Psoas muscle (tissue), 8 donors: ENCODE measurements around the gene PKD1. TPM values are rescaled to one million over a fixed set of nuclear protein-coding genes. Genes with fewer than 3 reads are reported as not detected.

Experiments used
- ATAC-seq, 4 donors: fragments of 200-7000 bp; cut with Tn5 transposase; one replicate each; pipeline ENCODE4 v1.9.1; 2020; ENCODE audit warnings: moderate library complexity in 3 of 4, mild to moderate bottlenecking in 2 of 4
- DNase-seq, 2 donors: peaks; one replicate each; pipeline ENCODE4 v3.0.0-alpha.2; 2020
- H3K27ac ChIP-seq: fragments of 200-600 bp; one replicate; pipeline ENCODE4 v1.8.0; 2022
- H3K27me3 ChIP-seq, 3 donors: fragments of 200-600 bp in 1 of 3; one replicate each; pipeline versions ENCODE4 v1.6.1 to v1.8.0; 2013 to 2022; ENCODE audit warnings: low read length in 2 of 3, mild to moderate bottlenecking in 2 of 3, moderate library complexity in 1 of 3; ENCODE audit not compliant: insufficient read depth in 3 of 3
- H3K36me3 ChIP-seq, 2 donors: fragments of 200-600 bp in 1 of 2; one replicate each; pipeline versions ENCODE4 v1.6.1 to v1.8.0; 2013 to 2022; ENCODE audit warnings: low read depth in 1 of 2, mild to moderate bottlenecking in 1 of 2, moderate library complexity in 1 of 2; ENCODE audit not compliant: insufficient read depth in 1 of 2
- H3K4me1 ChIP-seq: fragments of 200-600 bp; one replicate; pipeline ENCODE4 v1.8.0; 2022
- H3K4me3 ChIP-seq: fragments of 200-600 bp; one replicate; pipeline ENCODE4 v1.8.0; 2022; ENCODE audit warnings: mild to moderate bottlenecking
- H3K9me3 ChIP-seq: fragments of 200-600 bp; one replicate; pipeline ENCODE4 v1.8.0; 2022
- CTCF ChIP-seq: fragments of 200-600 bp; IDR thresholded peaks from one replicate; pipeline ENCODE4 v1.8.0; 2022; ENCODE audit warnings: antibody characterized with exemption
- WGBS, 3 donors: extraction: QIAGEN DNeasy Blood & Tissue Kit; methylation state at CpG; one replicate each; pipeline versions ENCODE4 v1.1.6 to v1.1.7; 2013; 5-methylcytosine and 5-hydroxymethylcytosine counted together
- intact Hi-C, 2 donors: fragments of 100-400 bp; cut with DNase I; formaldehyde crosslinking; loops; one replicate each; pipeline versions ENCODE4 v1.11.0 to v1.14.2; 2022
- polyA plus RNA-seq, 3 donors: library from polyadenylated mRNA; stranded (reverse); fragments of 200-250 nt; gene quantifications; one replicate each; pipeline ENCODE4 v1.2.3, GENCODE V29; 2013
- total RNA-seq, 4 donors: library from RNA; stranded (reverse); fragmentation: NEBNext Ultra II Directional in 2 of 4; extraction: Animal tissue kit (Norgen Biotek cat#: 25700) in 2 of 4; gene quantifications; one replicate each; pipeline versions ENCODE4 v1.2.1 to v1.2.4, GENCODE V29; 2021 to 2023
- donor health status: healthy with polysubstance abuse.
- donor health status: DM: no; HTN: no; CAD: no; lungs with moderate emphysema.
- donor health status: Bipolar disorder and iron deficiency.
- donor health status: healthy.
- donor health status: DM: yes; HTN: yes; CAD: no.
- donor health status: DM: no; HTN: no; CAD: no.
- donor health status: DM: no; HTN: no; CAD: no.
- donor health status: DM: yes; HTN: yes; CAD: no.

PKD1 gene
- total and polyA plus RNA-seq, 7 donors = 33.9 to 123 (median 74.1) TPM

GRCh38 chr16:2174396-2175131 is 38.9 kb upstream of the PKD1 start:
- Histone ChIP-seq H3K4me1 (no peaks in the 10 kb centered on the region), H3K4me3 (no peak overlapping the region), H3K9me3 (no peaks in the 10 kb centered on the region), H3K27me3 (no peaks in the 10 kb centered on the region), H3K36me3 (peaks cover 3 to 83% of the 10 kb centered on the region in 2 donors), H3K27ac (no peak overlapping the region)
- 89 to 93% (median 92%) methylated on average over 18 to 21 of the region's 21 CpGs for WGBS, 3 donors
- intact Hi-C loops = no loop called here
- TF ChIP-seq CTCF = no peak
- ATAC-seq (no peak), DNase-seq (no peak)

GRCh38 chr16:2173916-2174315 is 38.2 kb upstream of the PKD1 start:
- H3K27me3 ChIP-seq = no peaks in the 10 kb centered on the region
- H3K36me3 ChIP-seq = peaks cover 3 to 84% of the 10 kb centered on the region in 2 donors
- ATAC-seq (no peak), DNase-seq (no peak)
- intact Hi-C loops = no loop called here
- no peak for TF ChIP-seq CTCF
- no peaks in the 10 kb centered on the region for H3K9me3 ChIP-seq
- H3K4me1 ChIP-seq = no peaks in the 10 kb centered on the region
- H3K27ac ChIP-seq = no peak overlapping the region
- H3K4me3 ChIP-seq = no peak overlapping the region
- WGBS, 3 donors = 83 to 94% (median 93%) methylated on average over 4 of the region's 4 CpGs

- no peaks in the 10 kb centered on the region for H3K27me3 ChIP-seq
- TF ChIP-seq CTCF = no peak
- H3K36me3 ChIP-seq = peaks cover 3 to 84% of the 10 kb centered on the region in 2 donors
- no peak overlapping the region for H3K27ac ChIP-seq
- no peaks in the 10 kb centered on the region for H3K9me3 ChIP-seq
- intact Hi-C loops = no loop called here
- DNase-seq = no peak
- no peak for ATAC-seq
- 85 to 93% (median 87%) methylated on average over 11 to 14 of the region's 14 CpGs for WGBS, 3 donors
- no peaks in the 10 kb centered on the region for H3K4me1 ChIP-seq
- no peak overlapping the region for H3K4me3 ChIP-seq
Measured at GRCh38 chr16:2173366-2173765, 37.7 kb upstream of the PKD1 start.

GRCh38 chr16:2172688-2173335 is 37.1 kb upstream of the PKD1 start:
- H3K4me3 ChIP-seq = no peak overlapping the region
- intact Hi-C loops = no loop called here
- H3K27ac ChIP-seq = no peak overlapping the region
- no peak for DNase-seq
- WGBS, 3 donors = 92 to 96% (median 93%) methylated on average over 28 to 29 of the region's 29 CpGs
- TF ChIP-seq CTCF = no peak
- peaks cover 6 to 83% of the 10 kb centered on the region in 2 donors for H3K36me3 ChIP-seq
- no peaks in the 10 kb centered on the region for H3K9me3 ChIP-seq
- no peak for ATAC-seq
- no peaks in the 10 kb centered on the region for H3K27me3 ChIP-seq
- H3K4me1 ChIP-seq = no peaks in the 10 kb centered on the region
